ENCODE data around the gene GAB1.
"Not testable (repeated sequence)": the region's sequence is repeated elsewhere in the genome, so short reads cannot be mapped to it uniquely, and the experiment has no call there.

Gene GAB1

GRCh38 chr4:143338313-143338712, 1.6 kb downstream of the GAB1 start:
- no peak for DNase-seq (ENCODE audit: low read depth)

GRCh38 chr4:143339497-143339896, 2.8 kb downstream of the GAB1 start:
- no peak for DNase-seq (ENCODE audit: low read depth)

- DNase-seq (ENCODE audit: low read depth), result no peak
Measured at GRCh38 chr4:143341186-143341755, 4.6 kb downstream of the GAB1 start.

- DNase-seq (ENCODE audit: low read depth), result no peak
Measured at GRCh38 chr4:143343276-143343831, 6.7 kb downstream of the GAB1 start.

GRCh38 chr4:143344041-143344440, 7.4 kb downstream of the GAB1 start:
- no peak for DNase-seq (ENCODE audit: low read depth)

GRCh38 chr4:143344774-143345173, 8.1 kb downstream of the GAB1 start:
- no peak for DNase-seq (ENCODE audit: low read depth)

GRCh38 chr4:143345356-143345755, 8.7 kb downstream of the GAB1 start:
- no peak for DNase-seq (ENCODE audit: low read depth)

- DNase-seq (ENCODE audit: low read depth), result no peak
Measured at GRCh38 chr4:143346206-143346605, 9.5 kb downstream of the GAB1 start.

GRCh38 chr4:143347484-143348111, 10.9 kb downstream of the GAB1 start:
- DNase-seq (ENCODE audit: low read depth), result no peak

GRCh38 chr4:143348233-143349077, 11.8 kb downstream of the GAB1 start:
- DNase-seq (ENCODE audit: low read depth), result no peak

GRCh38 chr4:143349858-143350527, 13.3 kb downstream of the GAB1 start:
- not testable (repeated sequence) for DNase-seq (ENCODE audit: low read depth)

GRCh38 chr4:143351149-143351691, 14.5 kb downstream of the GAB1 start:
- DNase-seq (ENCODE audit: low read depth), result no peak

- no peak for DNase-seq (ENCODE audit: low read depth)
Measured at GRCh38 chr4:143351774-143352451, 15.2 kb downstream of the GAB1 start.

GRCh38 chr4:143352720-143353119, 16.0 kb downstream of the GAB1 start:
- DNase-seq (ENCODE audit: low read depth), result no peak

GRCh38 chr4:143353797-143354196, 17.1 kb downstream of the GAB1 start:
- DNase-seq (ENCODE audit: low read depth), result no peak

GRCh38 chr4:143354990-143355389, 18.3 kb downstream of the GAB1 start:
- no peak for DNase-seq (ENCODE audit: low read depth)

- DNase-seq (ENCODE audit: low read depth), result no peak
Measured at GRCh38 chr4:143355540-143356217, 19.0 kb downstream of the GAB1 start.

- no peak for DNase-seq (ENCODE audit: low read depth)
Measured at GRCh38 chr4:143356493-143356892, 19.8 kb downstream of the GAB1 start.

- DNase-seq (ENCODE audit: low read depth), result no peak
Measured at GRCh38 chr4:143357161-143357845, 20.6 kb downstream of the GAB1 start.

- DNase-seq (ENCODE audit: low read depth), result no peak
Measured at GRCh38 chr4:143358419-143358818, 21.7 kb downstream of the GAB1 start.
